Endothelial cell (in vitro differentiated cells): ENCODE measurements around the gene TRIM40. TPM values are rescaled to one million over a fixed set of nuclear protein-coding genes. Genes with fewer than 3 reads are reported as not detected.

Source experiments
- DNase-seq: peaks from one replicate; pipeline ENCODE4 v3.0.0; 2021; ENCODE audit warnings: low spot score
- H3K27ac Mint-ChIP-seq: one replicate; pipeline ENCODE4 v1.8.0; 2021; ENCODE audit warnings: mixed read lengths, inconsistent platforms; ENCODE audit not compliant: unreplicated experiment
- H3K27me3 Mint-ChIP-seq: one replicate; pipeline ENCODE4 v1.8.0; 2021; ENCODE audit warnings: mild to moderate bottlenecking, moderate library complexity, mixed read lengths, inconsistent platforms; ENCODE audit not compliant: unreplicated experiment
- H3K36me3 Mint-ChIP-seq: one replicate; pipeline ENCODE4 v1.8.0; 2021; ENCODE audit warnings: mild to moderate bottlenecking, low read depth, mixed read lengths, inconsistent platforms; ENCODE audit not compliant: unreplicated experiment
- H3K4me1 Mint-ChIP-seq: one replicate; pipeline ENCODE4 v1.8.0; 2021; ENCODE audit warnings: mild to moderate bottlenecking, mixed read lengths, inconsistent platforms; ENCODE audit not compliant: unreplicated experiment
- H3K4me3 Mint-ChIP-seq: one replicate; pipeline ENCODE4 v1.8.0; 2021; ENCODE audit warnings: mild to moderate bottlenecking, mixed read lengths, inconsistent platforms; ENCODE audit not compliant: unreplicated experiment
- H3K9me3 Mint-ChIP-seq: one replicate; pipeline ENCODE4 v1.8.0; 2021; ENCODE audit warnings: mixed read lengths, inconsistent platforms; ENCODE audit not compliant: unreplicated experiment
- CTCF ChIP-seq: fragments of 200-600 bp; sonication (generic); IDR thresholded peaks from one replicate; pipeline ENCODE4 v1.5.0; 2021; ENCODE audit warnings: antibody characterized with exemption; ENCODE audit not compliant: unreplicated experiment
- total RNA-seq: library from RNA; stranded (reverse); fragmentation: NEBNext Ultra II Directional; extraction: Animal tissue kit (Norgen Biotek cat#: 25700); gene quantifications from one replicate; pipeline ENCODE4 v1.2.1, GENCODE V29; 2021; ENCODE audit not compliant: unreplicated experiment

The TRIM40 gene
- total RNA-seq, 1 donor from 2014 or later = not detected

- H3K27me3 Mint-ChIP-seq = peaks cover 5% of the 10 kb centered on the region
- H3K27ac Mint-ChIP-seq = peak overlapping the region; percentile 14
- peak; percentile 78 for DNase-seq
- H3K9me3 Mint-ChIP-seq = no peaks in the 10 kb centered on the region
- H3K4me3 Mint-ChIP-seq = peak overlapping the region; percentile 88
- H3K36me3 Mint-ChIP-seq = no peaks in the 10 kb centered on the region
- TF ChIP-seq CTCF = peak; percentile 87
- peaks cover 44% of the 10 kb centered on the region for H3K4me1 Mint-ChIP-seq
These were observed 32.7 kb upstream of the TRIM40 start for GRCh38 chr6:30102970-30103871.

GRCh38 chr6:30103872-30104179, 32.1 kb upstream of the TRIM40 start:
- H3K9me3 Mint-ChIP-seq = no peaks in the 10 kb centered on the region
- TF ChIP-seq CTCF = no peak
- H3K27ac Mint-ChIP-seq = no peak overlapping the region
- peaks cover 38% of the 10 kb centered on the region for H3K4me1 Mint-ChIP-seq
- no peak for DNase-seq
- H3K4me3 Mint-ChIP-seq = peak overlapping the region; percentile 88
- H3K36me3 Mint-ChIP-seq = no peaks in the 10 kb centered on the region
- peaks cover 8% of the 10 kb centered on the region for H3K27me3 Mint-ChIP-seq

GRCh38 chr6:30104661-30105060, 31.3 kb upstream of the TRIM40 start:
- no peak for TF ChIP-seq CTCF
- no peak overlapping the region for H3K4me3 Mint-ChIP-seq
- no peaks in the 10 kb centered on the region for H3K36me3 Mint-ChIP-seq
- no peaks in the 10 kb centered on the region for H3K9me3 Mint-ChIP-seq
- DNase-seq = no peak
- peaks cover 30% of the 10 kb centered on the region for H3K4me1 Mint-ChIP-seq
- H3K27me3 Mint-ChIP-seq = peaks cover 8% of the 10 kb centered on the region
- no peak overlapping the region for H3K27ac Mint-ChIP-seq

GRCh38 chr6:30111266-30111856, 24.6 kb upstream of the TRIM40 start:
- Mint-ChIP-seq H3K4me1 (no peaks in the 10 kb centered on the region), H3K27ac (no peak overlapping the region), H3K4me3 (no peak overlapping the region), H3K36me3 (no peaks in the 10 kb centered on the region), H3K9me3 (no peaks in the 10 kb centered on the region), H3K27me3 (peaks cover 7% of the 10 kb centered on the region)
- DNase-seq = no peak
- no peak for TF ChIP-seq CTCF

- H3K4me1 Mint-ChIP-seq = no peaks in the 10 kb centered on the region
- H3K4me3 Mint-ChIP-seq = no peak overlapping the region
- no peak for TF ChIP-seq CTCF
- no peaks in the 10 kb centered on the region for H3K9me3 Mint-ChIP-seq
- no peaks in the 10 kb centered on the region for H3K36me3 Mint-ChIP-seq
- no peak overlapping the region for H3K27ac Mint-ChIP-seq
- no peak for DNase-seq
- peaks cover 7% of the 10 kb centered on the region for H3K27me3 Mint-ChIP-seq
These were observed 23.4 kb upstream of the TRIM40 start for GRCh38 chr6:30112402-30112994.
